Gastroesophageal sphincter (tissue), 4 donors: ENCODE measurements around the gene SEPTIN10. TPM values are rescaled to one million over a fixed set of nuclear protein-coding genes. Genes with fewer than 3 reads are reported as not detected.

Experiments
- ATAC-seq: fragments of 150-250 bp; one replicate; pipeline ENCODE4 v1.9.1; 2016; ENCODE audit warnings: mild to moderate bottlenecking, moderate library complexity
- H3K27ac ChIP-seq, 4 donors: fragments of 200-600 bp; sonication (generic) in 3 of 4; 1 replicate in 3 of 4; 2 replicates in 1 of 4; pipeline ENCODE4 v1.5.1; 2016 to 2019
- H3K27me3 ChIP-seq: fragments of 200-600 bp; sonication (generic); one replicate; pipeline ENCODE4 v1.5.1; 2019
- H3K36me3 ChIP-seq, 2 donors: fragments of 200-600 bp; sonication (generic); one replicate each; pipeline ENCODE4 v1.5.1; 2019; ENCODE audit warnings: control low read depth in 1 of 2
- H3K4me1 ChIP-seq, 3 donors: fragments of 200-600 bp; sonication (generic); 1 replicate in 2 of 3; 2 replicates in 1 of 3; pipeline ENCODE4 v1.5.1; 2016 to 2019; ENCODE audit warnings: control low read depth in 2 of 3
- H3K4me3 ChIP-seq, 2 donors: fragments of 200-600 bp; sonication (generic); one replicate each; pipeline ENCODE4 v1.5.1; 2019; ENCODE audit warnings: mild to moderate bottlenecking in 1 of 2, moderate library complexity in 1 of 2
- H3K9me3 ChIP-seq, 3 donors: fragments of 200-600 bp; sonication (generic); one replicate each; pipeline ENCODE4 v1.5.1; 2017 to 2019; ENCODE audit warnings: control low read depth in 2 of 3
- CTCF ChIP-seq, 4 experiments: fragments of 200-600 bp in 2 of 4; fragments of 450-650 bp in 2 of 4; sonication (generic) in 1 of 4; IDR thresholded peaks; one replicate each; pipeline ENCODE4 v1.5.1; 2017 to 2019; ENCODE audit warnings: antibody characterized with exemption in 4 of 4, mild to moderate bottlenecking in 2 of 4, moderate library complexity in 2 of 4
- EP300 ChIP-seq: sonication (generic); formaldehyde crosslinking; IDR thresholded peaks from one replicate; pipeline ENCODE4 v1.6.1; 2017; ENCODE audit warnings: antibody characterized with exemption, mild to moderate bottlenecking
- POLR2A ChIP-seq, 2 donors: fragments of 450-650 bp; IDR thresholded peaks; one replicate each; pipeline ENCODE4 v1.6.1; 2017; ENCODE audit warnings: antibody characterized with exemption in 2 of 2, mild to moderate bottlenecking in 2 of 2, moderate library complexity in 1 of 2
- POLR2AphosphoS5 ChIP-seq: sonication (generic); formaldehyde crosslinking; IDR thresholded peaks from one replicate; pipeline ENCODE4 v1.6.1; 2017; ENCODE audit warnings: antibody characterized with exemption
- WGBS, 2 donors: methylation state at CpG; one replicate each; pipeline ENCODE4 v1.1.5; 2018; ENCODE audit warnings: low coverage in 1 of 2; 5-methylcytosine and 5-hydroxymethylcytosine counted together
- total RNA-seq, 4 donors: library from RNA; depleted of rRNA; stranded (reverse); fragments of >200 nt; gene quantifications; one replicate each; pipeline ENCODE4 v1.1.0, GENCODE V29; 2016

SEPTIN10 gene
- total RNA-seq, 4 donors from 2014 or later = 109 to 157 (median 137) TPM

GRCh38 chr2:109507217-109507616 lies 106.5 kb downstream of the SEPTIN10 start:
- ATAC-seq = no peak

GRCh38 chr2:109503191-109503590 lies 110.6 kb downstream of the SEPTIN10 start:
- Histone ChIP-seq H3K27ac (no peak overlapping the region), H3K4me1 (peaks cover 0 to 3% (median 0%) of the 10 kb centered on the region in 3 donors), H3K27me3 (no peaks in the 10 kb centered on the region), H3K9me3 (peaks cover 0 to 8% (median 0%) of the 10 kb centered on the region in 3 donors), H3K4me3 (no peak overlapping the region), H3K36me3 (peaks cover 0 to 22% of the 10 kb centered on the region in 2 donors)
- WGBS, 2 donors = 69 to 82% methylated on average over 3 to 5 of the region's 5 CpGs
- TF ChIP-seq EP300 = no peak
- TF ChIP-seq POLR2AphosphoS5 = no peak
- no peak for TF ChIP-seq POLR2A (IDR thresholded peaks at IDR 0.05)
- TF ChIP-seq CTCF (IDR thresholded peaks at IDR 0.05) = no peak
- no peak for ATAC-seq

More at GRCh38 chr2:109507217-109507616, 106.5 kb downstream of the SEPTIN10 start:
- Histone ChIP-seq H3K27me3 (no peaks in the 10 kb centered on the region), H3K9me3 (peaks cover 0 to 8% (median 0%) of the 10 kb centered on the region in 3 donors), H3K36me3 (peaks cover 0 to 14% of the 10 kb centered on the region in 2 donors), H3K27ac (no peak overlapping the region), H3K4me3 (no peak overlapping the region), H3K4me1 (peaks cover 0 to 9% (median 0%) of the 10 kb centered on the region in 3 donors)
- no CpG with 5 or more reads among the region's 7 CpGs for WGBS, 2 donors
- no peak for TF ChIP-seq POLR2AphosphoS5
- TF ChIP-seq POLR2A (IDR thresholded peaks at IDR 0.05) = no peak
- no peak for TF ChIP-seq CTCF (IDR thresholded peaks at IDR 0.05)
- TF ChIP-seq EP300 = no peak

GRCh38 chr2:109501461-109501860 lies 112.3 kb downstream of the SEPTIN10 start:
- H3K9me3 ChIP-seq = peaks cover 0 to 8% (median 0%) of the 10 kb centered on the region in 3 donors
- WGBS, 2 donors = 84 to 100% methylated on average over 3 to 11 of the region's 21 CpGs
- TF ChIP-seq POLR2A (IDR thresholded peaks at IDR 0.05) (no peak), POLR2AphosphoS5 (no peak), EP300 (no peak), CTCF (IDR thresholded peaks at IDR 0.05) (no peak)
- no peak for ATAC-seq
- H3K36me3 ChIP-seq = peaks cover 0 to 22% of the 10 kb centered on the region in 2 donors
- H3K27ac ChIP-seq = no peak overlapping the region
- no peaks in the 10 kb centered on the region for H3K27me3 ChIP-seq
- H3K4me1 ChIP-seq = peaks cover 0 to 15% (median 4%) of the 10 kb centered on the region in 3 donors
- H3K4me3 ChIP-seq = no peak overlapping the region

GRCh38 chr2:109500910-109501309 lies 112.9 kb downstream of the SEPTIN10 start:
- TF ChIP-seq POLR2A (IDR thresholded peaks at IDR 0.05) (no peak), POLR2AphosphoS5 (no peak), EP300 (no peak), CTCF (IDR thresholded peaks at IDR 0.05) (no peak)
- 90 to 100% methylated on average over 4 to 8 of the region's 8 CpGs for WGBS, 2 donors
- Histone ChIP-seq H3K9me3 (peaks cover 0 to 5% (median 0%) of the 10 kb centered on the region in 3 donors), H3K27ac (no peak overlapping the region), H3K4me3 (no peak overlapping the region), H3K36me3 (peaks cover 0 to 22% of the 10 kb centered on the region in 2 donors), H3K27me3 (no peaks in the 10 kb centered on the region), H3K4me1 (peaks cover 0 to 15% (median 4%) of the 10 kb centered on the region in 3 donors)
- ATAC-seq = no peak

GRCh38 chr2:109499566-109499965 lies 114.2 kb downstream of the SEPTIN10 start:
- no peak overlapping the region for H3K27ac ChIP-seq
- peaks cover 0 to 15% (median 4%) of the 10 kb centered on the region in 3 donors for H3K4me1 ChIP-seq
- ATAC-seq = no peak
- no peaks in the 10 kb centered on the region for H3K9me3 ChIP-seq
- H3K27me3 ChIP-seq = no peaks in the 10 kb centered on the region
- H3K36me3 ChIP-seq = peaks cover 0 to 25% of the 10 kb centered on the region in 2 donors
- 55% methylated on average over 4 of the region's 5 CpGs; no CpG with 5 or more reads in 1 of the 2 donors for WGBS, 2 donors
- no peak for TF ChIP-seq CTCF (IDR thresholded peaks at IDR 0.05)
- TF ChIP-seq POLR2A (IDR thresholded peaks at IDR 0.05) = no peak
- TF ChIP-seq POLR2AphosphoS5 = no peak
- no peak for TF ChIP-seq EP300
- no peak overlapping the region for H3K4me3 ChIP-seq
